H1 (cell line): ENCODE measurements around the gene TRMT44. TPM values are rescaled to one million over a fixed set of nuclear protein-coding genes. Genes with fewer than 3 reads are reported as not detected.

ENCODE experiments used
- CTCF ChIA-PET: fragments of 300-600 bp; sonication (Branson Sonifier 250); formaldehyde crosslinking; loops from one replicate; lab custom pipeline; 2021; ENCODE audit not compliant: partially characterized antibody; lab: Charles Lee
- POLR2A ChIA-PET: fragments of 300-600 bp; sonication (Branson Sonifier 250); formaldehyde crosslinking; loops from one replicate; lab custom pipeline; 2021; ENCODE audit warnings: inconsistent platforms; ENCODE audit not compliant: partially characterized antibody; lab: Charles Lee
- DNase-seq, 2 experiments: peaks; one replicate each; pipeline versions ENCODE4 v3.0.0 to v3.0.0-alpha.2; 2010 to 2022; ENCODE audit warnings: low spot score in 2 of 2, low read depth in 1 of 2, mixed read lengths in 1 of 2
- FAIRE-seq: peaks from 2 replicates; lab custom pipeline; 2011; peaks lifted over from hg19 to GRCh38; lab: Jason Lieb, UNC
- H2AFZ ChIP-seq: 2 replicates; pipeline ENCODE4 v1.8.1; 2012; ENCODE audit warnings: low read length, inconsistent platforms
- H2AK5ac ChIP-seq: 2 replicates; pipeline ENCODE4 v1.6.1; 2013; ENCODE audit warnings: low read depth, low read length
- H2BK120ac ChIP-seq: replicated peaks from 2 replicates; pipeline ENCODE3; 2013; ENCODE audit warnings: low read depth, low read length, inconsistent platforms
- H2BK12ac ChIP-seq: 2 replicates; pipeline ENCODE4 v1.6.1; 2013; ENCODE audit warnings: low read depth, low read length
- H2BK15ac ChIP-seq: 2 replicates; pipeline ENCODE4 v1.6.1; 2013; ENCODE audit warnings: low read length
- H2BK20ac ChIP-seq: 2 replicates; pipeline ENCODE4 v1.6.1; 2013; ENCODE audit warnings: low read length
- H2BK5ac ChIP-seq: 2 replicates; pipeline ENCODE4 v1.6.1; 2013; ENCODE audit warnings: low read depth, low read length
- H3K14ac ChIP-seq: 2 replicates; pipeline ENCODE4 v1.6.1; 2013; ENCODE audit warnings: inconsistent platforms; ENCODE audit not compliant: insufficient read length
- H3K18ac ChIP-seq: 2 replicates; pipeline ENCODE4 v1.6.1; 2013; ENCODE audit warnings: low read length; ENCODE audit errors: extremely low read depth
- H3K23ac ChIP-seq: 2 replicates; pipeline ENCODE4 v1.6.1; 2013; ENCODE audit warnings: inconsistent platforms; ENCODE audit not compliant: insufficient read length
- H3K23me2 ChIP-seq: 2 replicates; pipeline ENCODE4 v1.6.1; 2013; ENCODE audit warnings: low read depth, low read length
- H3K27ac ChIP-seq: 2 replicates; pipeline ENCODE4 v1.6.1; 2011; ENCODE audit warnings: low read depth, low read length, inconsistent platforms
- H3K27me3 ChIP-seq, 4 experiments: replicated peaks in 1 of 4; 1 replicate in 1 of 4; 2 replicates in 3 of 4; pipeline versions ENCODE4 v1.6.1 to v1.8.1; 2011 to 2013; ENCODE audit warnings: low read length in 3 of 4, mild to moderate bottlenecking in 3 of 4, inconsistent platforms in 2 of 4, mixed read lengths in 2 of 4, moderate library complexity in 1 of 4; ENCODE audit not compliant: control insufficient read depth in 3 of 4, insufficient read depth in 3 of 4; ENCODE audit errors: extremely low read depth in 1 of 4
- H3K36me3 ChIP-seq, 4 experiments: 2 replicates each; pipeline versions ENCODE4 v1.6.1 to v1.8.1; 2011 to 2013; ENCODE audit warnings: mild to moderate bottlenecking in 4 of 4, low read length in 3 of 4, moderate library complexity in 2 of 4, control low read depth in 1 of 4, inconsistent platforms in 1 of 4; ENCODE audit not compliant: insufficient read depth in 4 of 4, control insufficient read depth in 2 of 4
- H3K4ac ChIP-seq: replicated peaks from 2 replicates; pipeline ENCODE3; 2013; ENCODE audit warnings: low read length, low read depth, mixed read lengths, inconsistent platforms; ENCODE audit not compliant: insufficient read length
- H3K4me1 ChIP-seq, 4 experiments: replicated peaks in 1 of 4; 1 replicate in 1 of 4; 2 replicates in 3 of 4; pipeline versions ENCODE4 v1.6.1 to v1.8.1; 2011 to 2013; ENCODE audit warnings: low read length in 3 of 4, inconsistent platforms in 2 of 4, mixed read lengths in 1 of 4; ENCODE audit not compliant: insufficient read depth in 4 of 4, control insufficient read depth in 3 of 4
- H3K4me2 ChIP-seq, 2 experiments: 2 replicates each; pipeline versions ENCODE4 v1.6.1 to v1.8.1; 2011 to 2013; ENCODE audit warnings: low read depth in 2 of 2, low read length in 2 of 2, control low read depth in 1 of 2, inconsistent platforms in 1 of 2, mild to moderate bottlenecking in 1 of 2; ENCODE audit not compliant: insufficient read depth in 1 of 2
- H3K4me3 ChIP-seq, 4 experiments: fragments of 200-600, 300-600 bp in 1 of 4; sonication (generic), shearing (Covaris generic), sonication (Bioruptor Twin) in 1 of 4; 2 replicates each; pipeline versions ENCODE4 v1.5.1 to v1.8.1; 2011 to 2016; ENCODE audit warnings: low read length in 4 of 4, low read depth in 3 of 4, control low read depth in 2 of 4, inconsistent platforms in 2 of 4, mild to moderate bottlenecking in 2 of 4, mixed read lengths in 1 of 4, moderate library complexity in 1 of 4; ENCODE audit not compliant: insufficient read depth in 2 of 4; ENCODE audit errors: extremely low read depth in 1 of 4
- H3K56ac ChIP-seq: replicated peaks from 2 replicates; pipeline ENCODE3; 2013; ENCODE audit warnings: low read depth, mild to moderate bottlenecking, mixed read lengths, low read length, inconsistent platforms; ENCODE audit not compliant: insufficient read length
- H3K79me1 ChIP-seq: 2 replicates; pipeline ENCODE4 v1.6.1; 2013; ENCODE audit warnings: low read depth, low read length, control low read depth
- H3K79me2 ChIP-seq, 2 experiments: 2 replicates each; pipeline versions ENCODE4 v1.6.1 to v1.8.1; 2012 to 2013; ENCODE audit warnings: low read length in 2 of 2, mild to moderate bottlenecking in 2 of 2, inconsistent platforms in 1 of 2; ENCODE audit not compliant: insufficient read depth in 2 of 2, control insufficient read depth in 1 of 2
- H3K9ac ChIP-seq, 4 experiments: replicated peaks in 1 of 4; 1 replicate in 1 of 4; 2 replicates in 3 of 4; pipeline versions ENCODE4 v1.6.1 to v1.8.1; 2011 to 2013; ENCODE audit warnings: low read depth in 3 of 4, low read length in 3 of 4, control low read depth in 2 of 4, mild to moderate bottlenecking in 2 of 4, moderate library complexity in 2 of 4, inconsistent platforms in 1 of 4; ENCODE audit errors: extremely low read depth in 1 of 4
- H3K9me3 ChIP-seq, 2 experiments: 2 replicates each; pipeline versions ENCODE4 v1.6.1 to v1.8.1; 2012 to 2013; ENCODE audit warnings: mild to moderate bottlenecking in 2 of 2, moderate library complexity in 2 of 2, control low read depth in 1 of 2, inconsistent platforms in 1 of 2, low read depth in 1 of 2, low read length in 1 of 2, mixed read lengths in 1 of 2; ENCODE audit not compliant: insufficient read depth in 2 of 2
- H4K20me1 ChIP-seq, 2 experiments: replicated peaks in 1 of 2; 2 replicates each; pipeline versions ENCODE3 to v1.8.1; 2011 to 2013; ENCODE audit warnings: inconsistent platforms in 2 of 2, low read length in 2 of 2, mild to moderate bottlenecking in 1 of 2; ENCODE audit not compliant: insufficient read depth in 2 of 2, control insufficient read depth in 1 of 2
- H4K5ac ChIP-seq: 2 replicates; pipeline ENCODE4 v1.6.1; 2013; ENCODE audit warnings: low read length, low read depth, mixed read lengths, inconsistent platforms; ENCODE audit not compliant: insufficient read length
- H4K8ac ChIP-seq: 2 replicates; pipeline ENCODE4 v1.8.0; 2013; ENCODE audit warnings: mild to moderate bottlenecking, moderate library complexity, low read length, inconsistent platforms; ENCODE audit not compliant: insufficient read depth; ENCODE audit errors: extremely low read depth
- H4K91ac ChIP-seq: replicated peaks from 2 replicates; pipeline ENCODE3; 2013; ENCODE audit warnings: low read length, mixed read lengths, inconsistent platforms; ENCODE audit not compliant: insufficient read length
- CHD2 ChIP-seq: IDR thresholded peaks from 2 replicates; pipeline ENCODE4 v1.6.1; 2012; ENCODE audit warnings: low read length, improper control_type of control experiment
- GABPA ChIP-seq: IDR thresholded peaks from 2 replicates; pipeline ENCODE4 v1.6.1; 2011; ENCODE audit warnings: mild to moderate bottlenecking, low read length, moderate library complexity, borderline replicate concordance; ENCODE audit not compliant: insufficient read depth
- HDAC2 ChIP-seq, 2 experiments: fragments of 300-600 bp in 1 of 2; sonication (generic) in 1 of 2; IDR thresholded peaks; 2 replicates each; pipeline ENCODE4 v1.6.1; 2011 to 2012; ENCODE audit warnings: low read depth in 2 of 2, low read length in 2 of 2, mild to moderate bottlenecking in 2 of 2, moderate library complexity in 2 of 2, borderline replicate concordance in 1 of 2, inconsistent platforms in 1 of 2
- MAX ChIP-seq: IDR thresholded peaks from 2 replicates; pipeline ENCODE4 v1.6.1; 2012; ENCODE audit warnings: inconsistent platforms
- PHF8 ChIP-seq: fragments of 200-600 bp; sonication (generic); conservative IDR thresholded peaks from 2 replicates; pipeline ENCODE4 v1.7.1; 2012; ENCODE audit warnings: low read depth, mild to moderate bottlenecking, inconsistent platforms, low read length, moderate library complexity
- POLR2A ChIP-seq, 2 experiments: IDR thresholded peaks; 1 replicate in 1 of 2; 2 replicates in 1 of 2; pipeline ENCODE4 v1.6.1; 2011; ENCODE audit warnings: low read depth in 2 of 2, low read length in 2 of 2, mild to moderate bottlenecking in 2 of 2; ENCODE audit errors: control extremely low read depth in 1 of 2
- SAP30 ChIP-seq: fragments of 300-600 bp; sonication (generic); IDR thresholded peaks from 2 replicates; pipeline ENCODE4 v1.7.1; 2012; ENCODE audit warnings: low read length, moderate library complexity, mild to moderate bottlenecking, inconsistent platforms; ENCODE audit not compliant: insufficient read depth, insufficient replicate concordance
- SIN3A ChIP-seq, 2 experiments: IDR thresholded peaks in 1 of 2; conservative IDR thresholded peaks in 1 of 2; 2 replicates each; pipeline ENCODE4 v1.6.1; 2011 to 2012; ENCODE audit warnings: low read length in 2 of 2, improper control_type of control experiment in 1 of 2, low read depth in 1 of 2, mild to moderate bottlenecking in 1 of 2
- SRF ChIP-seq: IDR thresholded peaks from 2 replicates; pipeline ENCODE4 v1.6.1; 2011; ENCODE audit warnings: mild to moderate bottlenecking, low read depth, low read length, moderate library complexity
- TAF7 ChIP-seq: optimal IDR thresholded peaks from 2 replicates; pipeline ENCODE3; 2011; ENCODE audit warnings: low read depth, mild to moderate bottlenecking, inconsistent platforms, low read length, moderate library complexity, borderline replicate concordance
- WGBS, 2 experiments: shearing (Covaris generic) in 1 of 2; methylation state at CpG; one replicate each; pipeline versions ENCODE4 v1.1.6 to v1.1.7; 2013 to 2015; ENCODE audit warnings: low lambda C conversion rate in 2 of 2, mixed read lengths in 2 of 2, inconsistent platforms in 1 of 2, low coverage in 1 of 2, missing lambda C conversion rate in 1 of 2; ENCODE audit not compliant: insufficient replicate concordance in 2 of 2, insufficient coverage in 1 of 2, insufficient read length in 1 of 2; ENCODE audit errors: extremely low coverage in 1 of 2, missing lambda C conversion rate in 1 of 2; 5-methylcytosine and 5-hydroxymethylcytosine counted together
- polyA plus RNA-seq, 7 experiments: library from polyadenylated mRNA; depleted of rRNA in 3 of 7; stranded (reverse) in 5 of 7; unstranded in 2 of 7; fragments of >200 nt in 5 of 7; fragments of 200-250 nt in 2 of 7; gene quantifications; 1 replicate in 5 of 7; 2 replicates in 1 of 7; 4 replicates in 1 of 7; pipeline versions ENCODE4 v1.2.1 to v1.2.3, GENCODE V29; 2011 to 2013; ENCODE audit warnings: missing spikeins in 2 of 7, mixed read lengths in 2 of 7
- total RNA-seq: library from RNA; stranded (reverse); fragmentation: NEBNext Ultra II Directional; extraction: Animal tissue kit (Norgen Biotek cat#: 25700); gene quantifications from 2 replicates; pipeline ENCODE4 v1.2.1, GENCODE V29; 2021

The TRMT44 gene
- total and polyA plus RNA-seq, 2 of the 8 experiments (the other 6 are each of a cell fraction or from before 2014, with no cell fraction given): 8.6 to 23.9 TPM

- no peak overlapping the region for H3K27ac ChIP-seq
- ChIA-PET POLR2A (interaction anchor here (0.6 to 1.1 kb wide), 2 partner anchors 10 to 155 kb away, joined by 3 read pairs; no protein-coding TSS in a partner anchor), CTCF (interaction anchor here (0.7 to 1.4 kb wide), 3 partner anchors 11 to 161 kb away, joined by 3 to 4 read pairs (median 3); no protein-coding TSS in a partner anchor)
- H3K4ac ChIP-seq: no peak overlapping the region
- peaks cover 8 to 44% of the 10 kb centered on the region in 2 experiments for H3K79me2 ChIP-seq
- FAIRE-seq: no peak
- H3K36me3 ChIP-seq: peaks cover 2 to 16% (median 4%) of the 10 kb centered on the region in 4 experiments; a peak in 5 of 8 replicates
- DNase-seq: no peak
- H3K23ac ChIP-seq: no peak overlapping the region
- 82% methylated on average over 3 of the region's 3 CpGs; no CpG with 5 or more reads in 1 of the 2 experiments for WGBS, 2 experiments
- H3K14ac ChIP-seq: no peak overlapping the region
- no peak overlapping the region for H3K4me2 ChIP-seq
- peaks cover 4 to 12% of the 10 kb centered on the region in 2 experiments for H4K20me1 ChIP-seq
- H2BK120ac ChIP-seq: no peak overlapping the region
- no peak overlapping the region for H2BK20ac ChIP-seq
- H3K27me3 ChIP-seq: no peaks in the 10 kb centered on the region
- H2AFZ ChIP-seq: no peak overlapping the region
- no peak overlapping the region for H4K5ac ChIP-seq
- TF ChIP-seq SAP30 (no peak), SIN3A (conservative IDR thresholded peaks at IDR 0.05 in 1 of 2, IDR thresholded peaks at IDR 0.05 in 1 of 2; ENCODE audit: low read depth in 1 of 2, low read length in 2 of 2) (no peak), GABPA (no peak), MAX (no peak), PHF8 (no peak), TAF7 (no peak), HDAC2 (IDR thresholded peaks at IDR 0.05; ENCODE audit: borderline replicate concordance in 1 of 2, low read depth in 2 of 2, low read length in 2 of 2) (no peak), POLR2A (IDR thresholded peaks at IDR 0.05; ENCODE audit: control extremely low read depth in 1 of 2, low read depth in 2 of 2, low read length in 2 of 2) (no peak), SRF (no peak), CHD2 (no peak)
- H4K8ac ChIP-seq: no peak overlapping the region
- H3K9ac ChIP-seq: no peak overlapping the region
- H3K9me3 ChIP-seq: no peaks in the 10 kb centered on the region
- H2AK5ac ChIP-seq: no peak overlapping the region
- H3K4me3 ChIP-seq: no peak overlapping the region
- peaks cover 6% of the 10 kb centered on the region for H3K23me2 ChIP-seq
- no peak overlapping the region for H3K56ac ChIP-seq
- H3K18ac ChIP-seq: no peak overlapping the region
- no peak overlapping the region for H4K91ac ChIP-seq
- H3K4me1 ChIP-seq: peaks cover 2 to 11% (median 3%) of the 10 kb centered on the region in 4 experiments; a peak in 6 of 7 replicates
- H3K79me1 ChIP-seq: peaks cover 7% of the 10 kb centered on the region
- no peak overlapping the region for H2BK5ac ChIP-seq
- H2BK12ac ChIP-seq: no peak overlapping the region
- H2BK15ac ChIP-seq: no peak overlapping the region
Measured at GRCh38 chr4:8446122-8446521, 5.5 kb downstream of the TRMT44 start.
